OCI-LY7 (cell line): ENCODE data around the gene ACSL6. TPM values are rescaled to one million over a fixed set of nuclear protein-coding genes. Genes with fewer than 3 reads are reported as not detected.

Experiments used
- BruUV-seq: library from RNA; stranded (reverse); fragments of 400-500 nt; replicated peaks from 2 replicates; lab custom pipeline; 2021; lab: Mats Ljungman, UMichigan
- CTCF ChIA-PET: fragments of 300-600 bp; sonication (Branson Sonifier 250); formaldehyde crosslinking; loops from one replicate; lab custom pipeline; 2022; ENCODE audit warnings: antibody characterized with exemption; ENCODE audit not compliant: unreplicated experiment; lab: Charles Lee
- POLR2A ChIA-PET: fragments of 300-600 bp; sonication (Branson Sonifier 250); formaldehyde crosslinking; loops from one replicate; lab custom pipeline; 2022; ENCODE audit warnings: antibody characterized with exemption; lab: Charles Lee
- DNase-seq: peaks from one replicate; pipeline ENCODE4 v3.0.0-alpha.2; 2015; ENCODE audit warnings: low spot score
- H2AFZ ChIP-seq: fragments of 200-600 bp; sonication (generic), shearing (Covaris generic); 2 replicates; pipeline ENCODE4 v1.6.1; 2014; ENCODE audit warnings: mild to moderate bottlenecking, antibody characterized with exemption, low read length, moderate library complexity
- H3K27ac ChIP-seq: fragments of 200-600 bp; sonication (generic); 2 replicates; pipeline ENCODE4 v1.5.1; 2014; ENCODE audit warnings: mixed run types, low read depth, mild to moderate bottlenecking, moderate library complexity, low read length, inconsistent platforms; ENCODE audit not compliant: poor library complexity, severe bottlenecking
- H3K36me3 ChIP-seq: fragments of 200-600 bp; sonication (generic); 2 replicates; pipeline ENCODE4 v1.6.1; 2014; ENCODE audit warnings: mild to moderate bottlenecking, antibody characterized with exemption, low read length, moderate library complexity, mixed read lengths; ENCODE audit not compliant: insufficient read depth
- H3K4me1 ChIP-seq: fragments of 200-600 bp; sonication (generic); 2 replicates; pipeline ENCODE4 v1.5.1; 2014; ENCODE audit warnings: mild to moderate bottlenecking, low read length; ENCODE audit not compliant: insufficient read depth, poor library complexity, severe bottlenecking
- H3K4me2 ChIP-seq: fragments of 200-600 bp; sonication (generic); 2 replicates; pipeline ENCODE4 v1.6.1; 2014; ENCODE audit warnings: mild to moderate bottlenecking, low read length
- H3K4me3 ChIP-seq: fragments of 200-600 bp; sonication (generic); 2 replicates; pipeline ENCODE4 v1.5.1; 2014; ENCODE audit warnings: mild to moderate bottlenecking, low read depth, low read length; ENCODE audit not compliant: poor library complexity, severe bottlenecking
- H3K79me2 ChIP-seq: fragments of 200-600 bp; sonication (generic); 2 replicates; pipeline ENCODE4 v1.6.1; 2016; ENCODE audit warnings: low read depth, mild to moderate bottlenecking, low read length, moderate library complexity, mixed read lengths; ENCODE audit not compliant: insufficient read depth
- H3K9me2 ChIP-seq: fragments of 200-600 bp; sonication (generic); 2 replicates; pipeline ENCODE4 v1.6.1; 2016; ENCODE audit warnings: mild to moderate bottlenecking, low read length, mixed read lengths; ENCODE audit not compliant: insufficient read depth
- H3K9me3 ChIP-seq: fragments of 200-600 bp; sonication (generic); 2 replicates; pipeline ENCODE4 v1.6.1; 2014; ENCODE audit warnings: mild to moderate bottlenecking, mixed run types, low read length, mixed read lengths
- H4K20me1 ChIP-seq: fragments of 200-600 bp; sonication (generic); 2 replicates; pipeline ENCODE4 v1.6.1; 2014; ENCODE audit warnings: mild to moderate bottlenecking, antibody characterized with exemption, low read length, moderate library complexity, mixed read lengths; ENCODE audit not compliant: insufficient read depth
- EZH2phosphoT487 ChIP-seq: fragments of 200-600 bp; sonication (generic); IDR thresholded peaks from 2 replicates; pipeline ENCODE4 v1.6.1; 2018; ENCODE audit warnings: low read depth, borderline replicate concordance, mild to moderate bottlenecking, mixed run types, antibody characterized with exemption, low read length, moderate library complexity, mixed read lengths
- intact Hi-C: fragments of 100-400 bp; cut with micrococcal nuclease; formaldehyde crosslinking; loops from one replicate; pipeline ENCODE4 v1.10.0; 2022; ENCODE audit not compliant: unreplicated experiment
- total RNA-seq, 2 experiments: library from RNA; depleted of rRNA in 1 of 2; stranded (reverse); fragments of >200 nt in 1 of 2; shearing (Covaris generic) in 1 of 2; gene quantifications; 2 replicates each; pipeline ENCODE4 v1.2.3, GENCODE V29; 2014 to 2022
- TF ChIP-seq, protein P1 (sequence below): fragments of 200-600 bp; sonication (generic); conservative IDR thresholded peaks from 2 replicates; pipeline ENCODE4 v1.5.1; 2014; ENCODE audit warnings: mild to moderate bottlenecking, antibody characterized with exemption, low read length, moderate library complexity, mixed read lengths

The ACSL6 gene
- total RNA-seq, 2 experiments from 2014 or later: not detected

DNA sequence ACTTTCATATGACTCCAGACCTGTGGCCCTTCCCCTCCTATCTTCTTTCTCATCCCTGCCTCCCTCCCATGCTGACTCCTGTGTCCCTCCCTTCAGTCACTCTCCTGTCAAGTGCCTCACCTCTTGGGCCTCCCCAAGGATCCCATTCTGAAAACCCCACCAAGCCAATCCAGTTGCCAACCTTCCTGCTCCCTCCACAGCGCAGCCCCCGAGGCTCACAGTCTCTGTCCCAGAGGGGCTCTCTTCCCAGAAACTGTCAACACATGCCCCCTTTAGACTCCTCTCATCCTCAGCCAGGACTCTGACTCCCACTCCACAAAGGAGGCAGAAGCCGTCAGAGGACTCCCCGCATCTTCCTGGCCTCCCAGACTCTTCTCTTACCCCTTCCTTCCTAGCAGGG lies 30.8 kb downstream of the ACSL6 start:
- POLR2A ChIA-PET: interaction anchor here (0.6 to 0.7 kb wide), 3 partner anchors 87 to 190 kb away, joined by 3 to 6 read pairs (median 5); no protein-coding TSS in a partner anchor
- no peak for TF ChIP-seq EZH2phosphoT487
- TF ChIP-seq, protein P1, sequence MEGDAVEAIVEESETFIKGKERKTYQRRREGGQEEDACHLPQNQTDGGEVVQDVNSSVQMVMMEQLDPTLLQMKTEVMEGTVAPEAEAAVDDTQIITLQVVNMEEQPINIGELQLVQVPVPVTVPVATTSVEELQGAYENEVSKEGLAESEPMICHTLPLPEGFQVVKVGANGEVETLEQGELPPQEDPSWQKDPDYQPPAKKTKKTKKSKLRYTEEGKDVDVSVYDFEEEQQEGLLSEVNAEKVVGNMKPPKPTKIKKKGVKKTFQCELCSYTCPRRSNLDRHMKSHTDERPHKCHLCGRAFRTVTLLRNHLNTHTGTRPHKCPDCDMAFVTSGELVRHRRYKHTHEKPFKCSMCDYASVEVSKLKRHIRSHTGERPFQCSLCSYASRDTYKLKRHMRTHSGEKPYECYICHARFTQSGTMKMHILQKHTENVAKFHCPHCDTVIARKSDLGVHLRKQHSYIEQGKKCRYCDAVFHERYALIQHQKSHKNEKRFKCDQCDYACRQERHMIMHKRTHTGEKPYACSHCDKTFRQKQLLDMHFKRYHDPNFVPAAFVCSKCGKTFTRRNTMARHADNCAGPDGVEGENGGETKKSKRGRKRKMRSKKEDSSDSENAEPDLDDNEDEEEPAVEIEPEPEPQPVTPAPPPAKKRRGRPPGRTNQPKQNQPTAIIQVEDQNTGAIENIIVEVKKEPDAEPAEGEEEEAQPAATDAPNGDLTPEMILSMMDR: no peak
- no TSS peak for BruUV-seq

DNA sequence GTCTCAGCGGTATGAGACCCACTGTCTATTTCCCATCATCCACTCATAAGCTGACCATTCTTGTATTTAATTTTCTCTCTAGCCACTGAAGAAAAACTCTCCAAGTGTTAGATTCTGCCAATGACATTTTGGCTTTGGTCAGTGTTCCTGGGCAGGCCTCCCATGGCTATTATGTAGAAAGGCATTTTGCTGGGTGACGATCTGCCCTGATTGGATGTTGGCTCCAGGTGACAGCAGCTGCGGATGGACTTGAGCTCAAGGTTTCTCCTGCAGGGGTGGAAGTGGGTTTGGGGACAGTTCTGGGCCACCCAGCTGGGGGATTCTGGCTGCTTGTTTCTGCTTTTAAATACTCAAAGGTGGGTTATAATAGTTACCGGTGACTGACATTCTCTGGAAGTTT lies 31.6 kb downstream of the ACSL6 start:
- Histone ChIP-seq H3K9me3 (no peaks in the 10 kb centered on the region), H3K79me2 (no peaks in the 10 kb centered on the region), H3K27ac (no peak overlapping the region), H2AFZ (no peak overlapping the region), H4K20me1 (no peaks in the 10 kb centered on the region), H3K9me2 (no peaks in the 10 kb centered on the region), H3K4me1 (no peaks in the 10 kb centered on the region), H3K4me3 (no peak overlapping the region), H3K4me2 (no peak overlapping the region), H3K36me3 (no peaks in the 10 kb centered on the region)
- BruUV-seq: no TSS peak
- TF ChIP-seq, protein P1: no peak
- TF ChIP-seq EZH2phosphoT487: no peak
- ChIA-PET POLR2A (no interaction called here), CTCF (no interaction called here)
- intact Hi-C loops: no loop called here
- DNase-seq: no peak

More for the DNA sequence above, 30.8 kb downstream of the ACSL6 start:
- CTCF ChIA-PET: no interaction called here
- Histone ChIP-seq H2AFZ (no peak overlapping the region), H3K4me1 (no peaks in the 10 kb centered on the region), H4K20me1 (no peaks in the 10 kb centered on the region), H3K4me3 (no peak overlapping the region), H3K9me2 (no peaks in the 10 kb centered on the region), H3K27ac (no peak overlapping the region), H3K79me2 (no peaks in the 10 kb centered on the region), H3K4me2 (no peak overlapping the region), H3K36me3 (no peaks in the 10 kb centered on the region), H3K9me3 (no peaks in the 10 kb centered on the region)
- intact Hi-C loops: no loop called here
- no peak for DNase-seq

DNA sequence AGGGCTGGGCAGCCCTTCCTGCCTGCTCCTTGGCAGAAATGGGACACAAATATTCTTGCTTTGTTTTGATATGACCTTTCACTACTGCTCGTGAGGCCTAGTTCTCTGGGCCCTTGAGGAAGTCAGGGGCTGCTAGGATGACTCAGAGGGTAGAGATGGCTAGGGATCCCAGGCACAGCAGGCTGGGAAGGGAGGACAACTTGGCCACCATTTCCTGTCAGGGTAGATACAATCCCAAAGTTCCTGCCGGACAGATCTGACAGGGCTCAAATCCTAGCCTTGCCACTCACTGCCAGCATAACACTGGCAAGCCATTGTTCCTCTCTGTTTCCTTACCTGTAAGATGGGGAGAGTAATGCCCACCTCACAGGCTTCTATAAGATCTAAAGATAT lies 34.2 kb downstream of the ACSL6 start:
- no peaks in the 10 kb centered on the region for H3K36me3 ChIP-seq
- no peak overlapping the region for H3K4me2 ChIP-seq
- POLR2A ChIA-PET: no interaction called here
- no peak for DNase-seq
- H3K4me3 ChIP-seq: no peak overlapping the region
- no peaks in the 10 kb centered on the region for H4K20me1 ChIP-seq
- H3K79me2 ChIP-seq: no peaks in the 10 kb centered on the region
- H3K9me3 ChIP-seq: no peaks in the 10 kb centered on the region
- TF ChIP-seq EZH2phosphoT487: no peak
- TF ChIP-seq, protein P1: no peak
- no peaks in the 10 kb centered on the region for H3K4me1 ChIP-seq
- no peak overlapping the region for H3K27ac ChIP-seq
- BruUV-seq: no TSS peak
- CTCF ChIA-PET: no interaction called here
- intact Hi-C loops: no loop called here
- no peak overlapping the region for H2AFZ ChIP-seq
- no peaks in the 10 kb centered on the region for H3K9me2 ChIP-seq
